ENCODE results near the gene LGALS16. TPM values are rescaled to one million over a fixed set of nuclear protein-coding genes. Genes with fewer than 3 reads are reported as not detected.
"Not testable (repeated sequence)": the region's sequence is repeated elsewhere in the genome, so short reads cannot be mapped to it uniquely, and the experiment has no call there.

LGALS16 gene
- total RNA-seq, result not detected

- no peaks in the 10 kb centered on the region for H3K4me1 ChIP-seq
- TF ChIP-seq CTCF (IDR thresholded peaks at IDR 0.05) (no peak), POLR2A (IDR thresholded peaks at IDR 0.05) (no peak)
These were observed at the start of gene LGALS16 for GRCh38 chr19:39655613-39656012. LGALS16 (plus strand) TSS chr19:39655913; CDS start chr19:39655962, 49 bp downstream.

GRCh38 chr19:39607021-39607420 lies 48.7 kb upstream of the LGALS16 start:
- TF ChIP-seq POLR2A (IDR thresholded peaks at IDR 0.05) (no peak), CTCF (IDR thresholded peaks at IDR 0.05) (no peak)
- Histone ChIP-seq H3K36me3 (no peaks in the 10 kb centered on the region), H3K9me3 (no peaks in the 10 kb centered on the region), H3K4me1 (no peaks in the 10 kb centered on the region), H3K4me3 (no peak overlapping the region), H3K27me3 (no peaks in the 10 kb centered on the region), H3K27ac (no peak overlapping the region)
- DNase-seq, result no peak

More at GRCh38 chr19:39655613-39656012, at the start of gene LGALS16:
- no peak for DNase-seq
- Histone ChIP-seq H3K9me3 (no peaks in the 10 kb centered on the region), H3K27me3 (no peaks in the 10 kb centered on the region), H3K4me3 (no peak within 1 kb of the TSS), H3K36me3 (no peaks in the 10 kb centered on the region), H3K27ac (no peak within 1 kb of the TSS)

GRCh38 chr19:39607561-39607960 lies 48.2 kb upstream of the LGALS16 start:
- no peaks in the 10 kb centered on the region for H3K36me3 ChIP-seq
- no peak overlapping the region for H3K4me3 ChIP-seq
- H3K9me3 ChIP-seq, result no peaks in the 10 kb centered on the region
- DNase-seq, result no peak
- TF ChIP-seq CTCF (IDR thresholded peaks at IDR 0.05) (no peak), POLR2A (IDR thresholded peaks at IDR 0.05) (no peak)
- no peak overlapping the region for H3K27ac ChIP-seq
- H3K4me1 ChIP-seq, result no peaks in the 10 kb centered on the region
- no peaks in the 10 kb centered on the region for H3K27me3 ChIP-seq

- Histone ChIP-seq H3K27me3 (no peaks in the 10 kb centered on the region), H3K4me1 (no peaks in the 10 kb centered on the region), H3K27ac (no peak overlapping the region), H3K9me3 (peaks cover 0 to 8% (median 0%) of the 10 kb centered on the region in 4 donors), H3K4me3 (no peak overlapping the region), H3K36me3 (no peaks in the 10 kb centered on the region)
- DNase-seq, result no peak
- TF ChIP-seq POLR2A (IDR thresholded peaks at IDR 0.05) (no peak), CTCF (IDR thresholded peaks at IDR 0.05) (no peak)
These were observed 42.1 kb upstream of the LGALS16 start for GRCh38 chr19:39613597-39613996.

- Histone ChIP-seq H3K27me3 (no peaks in the 10 kb centered on the region), H3K9me3 (peaks cover 0 to 8% (median 0%) of the 10 kb centered on the region in 4 donors), H3K4me1 (no peaks in the 10 kb centered on the region), H3K4me3 (no peak overlapping the region), H3K36me3 (no peaks in the 10 kb centered on the region), H3K27ac (no peak overlapping the region)
- TF ChIP-seq CTCF (IDR thresholded peaks at IDR 0.05), result no peak
- no peak for TF ChIP-seq POLR2A (IDR thresholded peaks at IDR 0.05)
- DNase-seq, result no peak
These were observed 38.0 kb upstream of the LGALS16 start for GRCh38 chr19:39617745-39618144.

- no peak for DNase-seq
- TF ChIP-seq POLR2A (IDR thresholded peaks at IDR 0.05) (no peak), CTCF (IDR thresholded peaks at IDR 0.05) (no peak)
- Histone ChIP-seq H3K4me1 (no peaks in the 10 kb centered on the region), H3K4me3 (no peak overlapping the region), H3K36me3 (no peaks in the 10 kb centered on the region), H3K9me3 (no peaks in the 10 kb centered on the region), H3K27ac (no peak overlapping the region), H3K27me3 (no peaks in the 10 kb centered on the region)
These were observed 31.8 kb upstream of the LGALS16 start for GRCh38 chr19:39623946-39624345.

GRCh38 chr19:39627631-39628030 lies 28.1 kb upstream of the LGALS16 start:
- not testable (repeated sequence) for H3K4me1 ChIP-seq, H3K4me3 ChIP-seq, DNase-seq, H3K27me3 ChIP-seq, H3K36me3 ChIP-seq, H3K27ac ChIP-seq, H3K9me3 ChIP-seq

Data from Peyer's patch (tissue), 4 donors.